Cardiac muscle cell (in vitro differentiated cells and primary cell): ENCODE measurements around the gene OSM. TPM values are rescaled to one million over a fixed set of nuclear protein-coding genes. Genes with fewer than 3 reads are reported as not detected.

Experiments
- DNase-seq, 2 donors: peaks; one replicate each; pipeline versions ENCODE4 v3.0.0 to v3.0.0-alpha.2; 2010 to 2017; ENCODE audit warnings: low read depth in 1 of 2, low spot score in 1 of 2
- H3K27ac ChIP-seq: fragments of 200-600 bp; sonication (generic); 2 replicates; pipeline ENCODE4 v1.5.1; 2016
- H3K27me3 ChIP-seq: fragments of 200-600 bp; sonication (generic); 2 replicates; pipeline ENCODE4 v1.6.0; 2016; ENCODE audit warnings: control low read depth
- H3K36me3 ChIP-seq: fragments of 200-600 bp; sonication (generic); 2 replicates; pipeline ENCODE4 v1.5.1; 2016; ENCODE audit warnings: control low read depth
- H3K4me1 ChIP-seq: fragments of 200-600 bp; sonication (generic); 2 replicates; pipeline ENCODE4 v1.8.1; 2017; ENCODE audit warnings: low read depth, mild to moderate bottlenecking, mixed run types
- H3K4me3 ChIP-seq: fragments of 200-600 bp; sonication (generic); 2 replicates; pipeline ENCODE4 v1.5.1; 2016; ENCODE audit warnings: mild to moderate bottlenecking
- H3K9me3 ChIP-seq: fragments of 200-600 bp; sonication (generic); 2 replicates; pipeline ENCODE4 v1.5.1; 2017; ENCODE audit warnings: low read depth, mild to moderate bottlenecking, control low read depth
- polyA plus RNA-seq: library from polyadenylated mRNA; unstranded; fragments of >200 nt; fragmentation: Nextera tagmentation; extraction: Ambion mirVana; gene quantifications from 2 replicates; pipeline ENCODE4 v1.2.1, GENCODE V29; 2016
- total RNA-seq: library from RNA; depleted of rRNA; stranded (reverse); fragments of >200 nt; gene quantifications from 2 replicates; pipeline ENCODE4 v1.2.3, GENCODE V29; 2016
- TF ChIP-seq, protein P1 (sequence below): IDR thresholded peaks from 2 replicates; pipeline ENCODE4 v1.5.1; 2012; ENCODE audit warnings: low read depth, mild to moderate bottlenecking, low read length

Gene OSM
- total and polyA plus RNA-seq, 2 experiments from 2014 or later: not detected

DNA sequence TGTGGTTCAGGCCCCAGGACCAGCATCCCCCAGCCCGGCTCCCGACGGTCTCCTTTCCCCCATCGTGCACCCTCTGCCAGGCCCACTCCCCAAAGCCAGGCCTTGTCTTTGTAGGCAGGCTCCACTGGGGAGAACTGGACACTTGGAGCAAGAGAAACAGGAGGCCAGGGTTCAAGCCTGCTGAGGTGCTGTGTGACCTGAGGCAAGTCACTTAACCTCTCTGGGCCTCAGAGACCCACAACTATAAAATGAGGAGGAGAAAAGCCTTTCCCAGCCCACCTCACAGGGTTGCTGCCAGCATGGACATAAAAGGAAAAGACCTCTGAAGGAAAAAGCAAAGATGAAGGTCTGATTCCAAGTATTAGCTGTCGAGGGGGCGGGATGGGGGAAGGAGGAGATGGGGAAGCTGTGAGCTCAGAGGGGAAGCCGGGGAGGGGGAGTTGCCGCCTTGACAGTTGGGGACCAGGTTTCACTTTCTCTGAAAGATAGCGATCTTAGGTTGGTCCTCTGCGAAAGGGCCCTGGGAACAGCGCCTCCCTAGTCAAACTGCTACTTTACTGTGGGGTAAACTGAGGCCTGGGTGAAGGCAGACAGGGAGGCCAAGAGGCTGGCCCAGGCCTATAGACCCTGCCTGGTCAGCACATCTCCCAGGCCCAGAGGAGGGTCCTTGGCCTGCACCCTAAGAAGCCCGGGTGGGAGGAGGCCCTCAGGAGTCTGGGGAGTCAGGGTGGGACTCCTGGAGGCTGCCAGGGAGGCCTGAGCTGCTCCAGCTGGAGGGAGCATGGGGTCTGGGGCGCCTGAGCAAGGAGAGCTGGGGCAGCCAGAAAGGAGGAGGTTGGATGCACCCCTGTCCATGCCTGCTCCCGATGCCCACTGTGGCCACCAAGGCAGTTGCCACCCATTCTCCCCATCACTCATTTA, 991 bp upstream of the OSM start:
- H3K4me3 ChIP-seq: no peak overlapping the region
- H3K27ac ChIP-seq: no peak overlapping the region
- DNase-seq: no peak
- TF ChIP-seq, protein P1, sequence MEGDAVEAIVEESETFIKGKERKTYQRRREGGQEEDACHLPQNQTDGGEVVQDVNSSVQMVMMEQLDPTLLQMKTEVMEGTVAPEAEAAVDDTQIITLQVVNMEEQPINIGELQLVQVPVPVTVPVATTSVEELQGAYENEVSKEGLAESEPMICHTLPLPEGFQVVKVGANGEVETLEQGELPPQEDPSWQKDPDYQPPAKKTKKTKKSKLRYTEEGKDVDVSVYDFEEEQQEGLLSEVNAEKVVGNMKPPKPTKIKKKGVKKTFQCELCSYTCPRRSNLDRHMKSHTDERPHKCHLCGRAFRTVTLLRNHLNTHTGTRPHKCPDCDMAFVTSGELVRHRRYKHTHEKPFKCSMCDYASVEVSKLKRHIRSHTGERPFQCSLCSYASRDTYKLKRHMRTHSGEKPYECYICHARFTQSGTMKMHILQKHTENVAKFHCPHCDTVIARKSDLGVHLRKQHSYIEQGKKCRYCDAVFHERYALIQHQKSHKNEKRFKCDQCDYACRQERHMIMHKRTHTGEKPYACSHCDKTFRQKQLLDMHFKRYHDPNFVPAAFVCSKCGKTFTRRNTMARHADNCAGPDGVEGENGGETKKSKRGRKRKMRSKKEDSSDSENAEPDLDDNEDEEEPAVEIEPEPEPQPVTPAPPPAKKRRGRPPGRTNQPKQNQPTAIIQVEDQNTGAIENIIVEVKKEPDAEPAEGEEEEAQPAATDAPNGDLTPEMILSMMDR: no peak
- no peaks in the 10 kb centered on the region for H3K9me3 ChIP-seq
- H3K27me3 ChIP-seq: no peaks in the 10 kb centered on the region
- no peaks in the 10 kb centered on the region for H3K36me3 ChIP-seq
- no peaks in the 10 kb centered on the region for H3K4me1 ChIP-seq

- no peaks in the 10 kb centered on the region for H3K9me3 ChIP-seq
- DNase-seq: no peak
- no peaks in the 10 kb centered on the region for H3K36me3 ChIP-seq
- no peak overlapping the region for H3K4me3 ChIP-seq
- H3K27ac ChIP-seq: no peak overlapping the region
- TF ChIP-seq, protein P1: no peak
- no peaks in the 10 kb centered on the region for H3K27me3 ChIP-seq
- H3K4me1 ChIP-seq: no peaks in the 10 kb centered on the region
Measured at GRCh38 chr22:30265823-30266444, 717 bp downstream of the OSM start.

DNA sequence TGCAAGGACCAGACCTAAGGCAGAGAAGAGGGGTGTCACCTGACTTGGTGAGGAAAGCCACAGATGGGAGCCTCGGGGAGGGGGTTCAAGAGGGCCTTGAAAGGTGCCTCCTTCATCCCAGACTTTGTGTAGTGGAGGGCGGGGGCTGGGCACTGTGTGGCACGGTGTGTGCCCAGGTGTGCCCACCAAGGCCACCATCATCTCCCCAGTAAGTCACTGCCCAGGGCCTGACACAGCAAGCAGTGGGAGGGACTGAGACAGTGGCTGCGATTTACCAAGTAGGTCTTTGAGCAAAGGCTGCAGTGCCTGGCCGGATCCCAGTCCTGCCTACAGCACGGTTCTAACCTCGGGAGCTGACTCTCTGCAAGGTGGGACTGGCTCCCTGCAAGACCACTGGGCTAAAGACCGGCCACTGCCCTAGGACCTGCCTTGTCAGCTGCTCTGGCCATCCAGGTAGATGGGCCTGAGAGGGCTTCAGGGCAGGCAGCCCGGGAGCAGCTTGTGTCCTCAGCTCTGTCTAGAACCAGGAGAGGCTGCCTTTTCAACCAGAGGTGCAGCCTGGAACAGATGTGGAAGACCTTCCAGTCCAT, 1.4 kb downstream of the OSM start:
- Histone ChIP-seq H3K4me1 (no peaks in the 10 kb centered on the region), H3K27me3 (no peaks in the 10 kb centered on the region), H3K36me3 (no peaks in the 10 kb centered on the region), H3K4me3 (no peak overlapping the region), H3K27ac (no peak overlapping the region), H3K9me3 (no peaks in the 10 kb centered on the region)
- DNase-seq: no peak
- TF ChIP-seq, protein P1: no peak

GRCh38 chr22:30263883-30264282, 2.8 kb downstream of the OSM start:
- Histone ChIP-seq H3K4me3 (no peak overlapping the region), H3K36me3 (no peaks in the 10 kb centered on the region), H3K27ac (no peak overlapping the region), H3K4me1 (no peaks in the 10 kb centered on the region), H3K9me3 (no peaks in the 10 kb centered on the region), H3K27me3 (no peaks in the 10 kb centered on the region)
- no peak for DNase-seq
- TF ChIP-seq, protein P1: no peak

DNA sequence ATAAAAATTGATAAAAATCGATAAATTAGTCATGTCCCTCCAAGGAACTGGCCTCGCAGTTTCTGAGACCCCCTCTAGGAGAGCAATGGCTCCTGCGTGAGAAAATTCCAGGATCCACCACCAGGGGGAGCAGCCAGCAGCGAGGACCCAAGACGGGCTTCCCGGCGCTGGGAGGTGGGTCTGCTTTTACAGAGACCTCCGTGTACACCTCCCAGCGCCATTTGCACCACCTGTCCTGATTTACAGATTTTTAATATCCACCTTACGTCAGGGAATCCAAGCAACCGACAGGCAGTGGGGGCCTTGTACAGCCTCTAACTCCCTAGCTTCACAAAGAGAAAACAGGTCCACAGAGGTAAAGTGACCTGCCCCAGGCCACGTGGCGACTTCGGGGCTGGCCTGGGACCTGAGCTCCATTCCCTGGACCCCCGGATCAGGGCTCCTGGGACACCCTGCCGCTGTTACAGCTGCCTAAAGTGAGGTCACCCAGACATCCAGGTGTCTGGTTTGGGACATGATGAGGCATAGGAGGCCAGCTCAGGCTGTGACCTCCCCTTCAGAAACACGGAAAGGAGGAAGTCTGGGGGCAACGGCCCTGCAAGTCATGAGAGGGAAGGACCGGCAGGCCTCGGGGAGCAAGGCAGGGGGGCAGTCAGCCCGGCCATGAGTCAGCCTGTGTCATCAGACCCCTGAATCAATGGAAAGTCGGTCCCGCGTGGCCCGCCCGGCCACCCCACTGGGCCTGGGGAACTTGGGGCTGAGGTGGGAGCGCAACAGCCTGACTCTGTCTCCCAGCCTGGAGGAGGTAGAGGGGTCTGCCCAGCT, 3.5 kb downstream of the OSM start:
- Histone ChIP-seq H3K9me3 (no peaks in the 10 kb centered on the region), H3K4me1 (no peaks in the 10 kb centered on the region), H3K27ac (no peak overlapping the region), H3K36me3 (no peaks in the 10 kb centered on the region), H3K4me3 (no peak overlapping the region), H3K27me3 (no peaks in the 10 kb centered on the region)
- DNase-seq: peak; percentile 76 to 87
- TF ChIP-seq, protein P1: peak; percentile 89
